Measurements from ENCODE around the gene CFP.

The CFP gene

DNA sequence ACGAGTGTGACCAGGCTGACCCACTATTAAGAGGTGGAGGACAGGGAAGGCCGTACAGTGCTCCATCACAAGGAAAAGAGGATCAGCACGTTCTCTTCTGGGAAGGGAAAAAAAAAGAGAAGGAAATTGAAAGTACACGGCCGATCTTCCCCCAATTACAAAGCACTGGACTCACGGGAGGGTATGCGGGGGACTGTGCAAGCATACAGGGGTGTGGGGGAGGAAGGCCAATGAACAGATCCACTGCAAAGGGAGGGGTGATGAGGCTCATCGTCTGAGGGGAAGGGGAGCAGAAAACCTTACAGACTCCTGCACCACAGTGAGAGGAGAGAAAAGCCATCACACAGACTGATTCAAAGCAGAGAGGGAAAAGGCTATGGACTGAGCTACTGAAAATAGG lies 19.5 kb upstream of the CFP start:
- TF ChIP-seq CTCF (IDR thresholded peaks at IDR 0.05; ENCODE audit: insufficient read depth, low read depth, low read length, missing control alignments): no peak
- H3K4me3 ChIP-seq (ENCODE audit: low read length): peak overlapping the region; percentile 65
- DNase-seq (ENCODE audit: low read depth): no peak

GRCh38 chrX:47648376-47648775 lies 18.6 kb upstream of the CFP start:
- TF ChIP-seq CTCF (IDR thresholded peaks at IDR 0.05; ENCODE audit: insufficient read depth, low read depth, low read length, missing control alignments): no peak
- no peak for DNase-seq (ENCODE audit: low read depth)
- H3K4me3 ChIP-seq (ENCODE audit: low read length): no peak overlapping the region

DNA sequence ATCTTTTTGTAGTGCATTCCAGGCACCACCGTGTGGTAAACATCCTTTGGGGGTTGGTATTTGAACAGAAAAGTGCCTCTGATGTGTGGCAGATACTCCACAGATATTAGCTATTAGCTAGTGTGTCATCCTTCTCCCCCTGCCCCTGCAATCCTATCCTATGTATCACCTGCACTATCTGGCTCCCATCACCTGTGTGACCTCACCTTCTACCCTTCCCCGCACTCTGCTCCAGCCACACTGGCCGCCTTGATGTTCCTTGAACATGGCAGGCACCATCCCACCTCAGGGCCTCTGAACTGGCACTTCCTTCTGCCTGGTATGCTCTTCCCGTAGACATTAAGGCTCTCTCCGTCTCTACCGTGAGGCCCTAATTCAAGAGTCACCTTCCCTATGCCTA lies 16.9 kb upstream of the CFP start:
- TF ChIP-seq CTCF (IDR thresholded peaks at IDR 0.05; ENCODE audit: insufficient read depth, low read depth, low read length, missing control alignments): no peak
- H3K4me3 ChIP-seq (ENCODE audit: low read length): no peak overlapping the region
- no peak for DNase-seq (ENCODE audit: low read depth)

DNA sequence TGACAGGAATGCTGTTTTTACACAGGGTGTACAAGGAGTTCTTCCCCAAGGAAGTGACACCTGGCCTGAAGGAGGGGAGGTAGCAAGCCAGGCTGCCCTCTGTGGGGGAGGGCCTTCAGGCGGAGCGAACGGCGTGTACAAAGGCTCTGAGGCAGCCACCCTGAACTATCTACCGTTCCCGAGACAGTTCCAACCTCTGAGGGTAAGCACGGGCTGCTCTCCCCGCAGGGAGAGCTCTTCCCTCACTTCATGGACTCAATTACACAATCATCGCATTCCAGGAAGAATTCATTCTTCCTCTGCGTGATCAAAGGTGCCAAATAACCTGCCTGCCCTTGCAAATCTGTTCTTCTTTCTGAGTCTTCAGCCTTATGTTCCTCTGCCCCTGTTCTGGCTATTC lies 15.8 kb upstream of the CFP start:
- peak; percentile 34 for DNase-seq (ENCODE audit: low read depth)
- no peak for TF ChIP-seq CTCF (IDR thresholded peaks at IDR 0.05; ENCODE audit: insufficient read depth, low read depth, low read length, missing control alignments)
- no peak overlapping the region for H3K4me3 ChIP-seq (ENCODE audit: low read length)

DNA sequence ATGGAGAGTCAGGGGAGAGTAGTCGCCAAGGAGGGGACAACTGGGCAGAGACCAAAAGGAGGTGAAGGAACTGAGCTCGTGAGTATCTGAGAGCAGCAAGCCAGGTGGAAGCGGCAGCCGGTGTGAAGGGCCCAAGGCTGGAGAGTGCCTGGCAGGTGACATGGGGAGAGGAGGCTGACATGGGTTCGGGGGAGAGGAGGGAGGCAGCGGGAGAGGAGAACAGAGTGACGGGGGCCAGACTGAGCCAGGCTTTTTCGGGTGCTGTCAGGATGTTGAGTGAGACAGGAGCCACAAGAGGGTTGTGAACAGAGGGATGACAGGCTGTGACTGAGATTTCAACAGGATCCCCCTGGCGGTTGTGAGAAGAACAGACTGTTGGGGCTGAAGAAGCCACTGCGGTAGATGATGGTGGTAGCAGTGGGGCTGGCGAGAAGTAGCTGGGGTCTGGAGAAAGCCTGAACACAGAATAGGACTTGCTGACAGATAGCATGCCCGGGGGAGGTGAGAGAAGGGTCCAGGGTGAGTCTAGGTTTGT lies 14.9 kb upstream of the CFP start:
- TF ChIP-seq CTCF (IDR thresholded peaks at IDR 0.05; ENCODE audit: insufficient read depth, low read depth, low read length, missing control alignments): peak; percentile 57
- peak; percentile 37 for DNase-seq (ENCODE audit: low read depth)
- H3K4me3 ChIP-seq (ENCODE audit: low read length): no peak overlapping the region

DNA sequence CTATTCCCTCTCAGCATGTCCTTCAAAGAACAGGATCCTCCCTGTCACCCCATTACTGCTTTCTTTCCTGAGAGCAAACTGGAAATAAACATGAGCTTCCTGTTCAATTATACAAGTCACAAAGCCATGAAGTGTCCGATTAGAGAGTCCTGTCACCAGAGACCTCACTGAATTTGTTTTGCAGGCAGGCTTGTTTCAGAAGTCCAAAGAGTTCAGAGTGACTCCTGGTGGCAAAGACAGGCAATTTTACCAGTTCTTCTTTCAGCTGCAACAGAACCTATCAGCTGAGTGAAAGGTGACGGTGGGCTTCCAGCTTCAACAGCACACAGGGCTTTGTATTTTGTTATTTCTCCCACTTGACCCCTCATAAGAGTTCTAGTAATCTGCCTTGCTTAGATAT lies 14.2 kb upstream of the CFP start:
- no peak overlapping the region for H3K4me3 ChIP-seq (ENCODE audit: low read length)
- DNase-seq (ENCODE audit: low read depth): peak; percentile 13
- TF ChIP-seq CTCF (IDR thresholded peaks at IDR 0.05; ENCODE audit: insufficient read depth, low read depth, low read length, missing control alignments): peak; percentile 38

GRCh38 chrX:47638816-47639215 lies 9.1 kb upstream of the CFP start:
- no peak for TF ChIP-seq CTCF (IDR thresholded peaks at IDR 0.05; ENCODE audit: insufficient read depth, low read depth, low read length, missing control alignments)
- H3K4me3 ChIP-seq (ENCODE audit: low read length): no peak overlapping the region
- DNase-seq (ENCODE audit: low read depth): no peak

All from epithelial cell of esophagus (primary cell).